Suprapubic skin (tissue), 4 donors: Measurements from ENCODE around the gene NDUFC2.

ENCODE experiments used
- EP300 ChIP-seq: sonication (generic); formaldehyde crosslinking; IDR thresholded peaks from one replicate; pipeline ENCODE4 v1.6.1; 2017; ENCODE audit warnings: antibody characterized with exemption
- POLR2A ChIP-seq, 2 donors: fragments of 450-650 bp; IDR thresholded peaks; one replicate each; pipeline ENCODE4 v1.6.1; 2017; ENCODE audit warnings: antibody characterized with exemption in 2 of 2, mild to moderate bottlenecking in 2 of 2, moderate library complexity in 2 of 2
- POLR2AphosphoS5 ChIP-seq, 3 donors: sonication (generic); formaldehyde crosslinking; IDR thresholded peaks; one replicate each; pipeline ENCODE4 v1.6.1; 2017; ENCODE audit warnings: antibody characterized with exemption in 3 of 3
- TF ChIP-seq, protein P1 (sequence below), 2 donors: fragments of 200-600 bp in 1 of 2; fragments of 450-650 bp in 1 of 2; sonication (generic) in 1 of 2; IDR thresholded peaks; one replicate each; pipeline ENCODE4 v1.5.1; 2016 to 2019; ENCODE audit warnings: antibody characterized with exemption in 2 of 2, mild to moderate bottlenecking in 1 of 2, moderate library complexity in 1 of 2

DNA sequence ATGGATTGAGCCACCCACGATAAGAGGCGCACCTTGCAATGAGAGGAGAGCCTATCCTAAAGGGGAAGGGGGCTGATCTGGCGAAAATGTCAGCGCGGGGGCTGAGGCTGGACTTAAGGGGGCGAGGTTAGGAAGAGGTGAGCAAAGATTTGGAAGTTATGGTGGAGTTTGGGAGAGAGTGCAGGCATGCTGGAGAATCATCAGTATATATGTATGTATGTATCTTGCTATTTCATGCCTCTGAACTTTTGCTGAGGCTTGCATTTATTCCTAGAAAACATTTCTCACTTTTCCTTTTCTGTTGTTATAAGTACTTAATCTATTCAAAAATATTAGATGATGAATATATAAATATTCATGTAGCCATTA lies 33.2 kb downstream of the NDUFC2 start:
- TF ChIP-seq, protein P1, sequence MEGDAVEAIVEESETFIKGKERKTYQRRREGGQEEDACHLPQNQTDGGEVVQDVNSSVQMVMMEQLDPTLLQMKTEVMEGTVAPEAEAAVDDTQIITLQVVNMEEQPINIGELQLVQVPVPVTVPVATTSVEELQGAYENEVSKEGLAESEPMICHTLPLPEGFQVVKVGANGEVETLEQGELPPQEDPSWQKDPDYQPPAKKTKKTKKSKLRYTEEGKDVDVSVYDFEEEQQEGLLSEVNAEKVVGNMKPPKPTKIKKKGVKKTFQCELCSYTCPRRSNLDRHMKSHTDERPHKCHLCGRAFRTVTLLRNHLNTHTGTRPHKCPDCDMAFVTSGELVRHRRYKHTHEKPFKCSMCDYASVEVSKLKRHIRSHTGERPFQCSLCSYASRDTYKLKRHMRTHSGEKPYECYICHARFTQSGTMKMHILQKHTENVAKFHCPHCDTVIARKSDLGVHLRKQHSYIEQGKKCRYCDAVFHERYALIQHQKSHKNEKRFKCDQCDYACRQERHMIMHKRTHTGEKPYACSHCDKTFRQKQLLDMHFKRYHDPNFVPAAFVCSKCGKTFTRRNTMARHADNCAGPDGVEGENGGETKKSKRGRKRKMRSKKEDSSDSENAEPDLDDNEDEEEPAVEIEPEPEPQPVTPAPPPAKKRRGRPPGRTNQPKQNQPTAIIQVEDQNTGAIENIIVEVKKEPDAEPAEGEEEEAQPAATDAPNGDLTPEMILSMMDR (IDR thresholded peaks at IDR 0.05) = no peak
- TF ChIP-seq POLR2AphosphoS5 (IDR thresholded peaks at IDR 0.05) (no peak), EP300 (no peak), POLR2A (IDR thresholded peaks at IDR 0.05) (no peak)
